Fibroblast of pulmonary artery (primary cell): ENCODE data around the gene OSTN.

Experiments used
- DNase-seq: peaks from one replicate; pipeline ENCODE4 v3.0.0-alpha.2; 2010; ENCODE audit warnings: low read depth
- H3K4me3 ChIP-seq: replicated peaks from 2 replicates; pipeline ENCODE4 v1.5.1; 2011; ENCODE audit warnings: low read depth, mild to moderate bottlenecking, control low read depth, low read length, moderate library complexity
- CTCF ChIP-seq: IDR thresholded peaks from 2 replicates; pipeline ENCODE4 v1.5.1; 2011; ENCODE audit warnings: mild to moderate bottlenecking, control low read depth, low read length, inconsistent platforms; ENCODE audit errors: missing control alignments

OSTN gene

GRCh38 chr3:191280882-191281281, 81.8 kb downstream of the OSTN start:
- no peak for TF ChIP-seq CTCF
- H3K4me3 ChIP-seq = no peak overlapping the region
- no peak for DNase-seq

GRCh38 chr3:191282251-191283185, 83.5 kb downstream of the OSTN start:
- DNase-seq = no peak
- H3K4me3 ChIP-seq = no peak overlapping the region
- TF ChIP-seq CTCF = no peak

- H3K4me3 ChIP-seq = no peak overlapping the region
- DNase-seq = no peak
- no peak for TF ChIP-seq CTCF
Measured at GRCh38 chr3:191283400-191283799, 84.4 kb downstream of the OSTN start.

- TF ChIP-seq CTCF = no peak
- no peak overlapping the region for H3K4me3 ChIP-seq
- DNase-seq = no peak
Measured at GRCh38 chr3:191290311-191291025, 91.4 kb downstream of the OSTN start.

- H3K4me3 ChIP-seq = no peak overlapping the region
- TF ChIP-seq CTCF = no peak
- no peak for DNase-seq
Measured at GRCh38 chr3:191292243-191293015, 93.4 kb downstream of the OSTN start.

GRCh38 chr3:191294291-191294690, 95.2 kb downstream of the OSTN start:
- TF ChIP-seq CTCF = no peak
- no peak overlapping the region for H3K4me3 ChIP-seq
- no peak for DNase-seq
